Measurements from ENCODE around the gene GRK5. TPM values are rescaled to one million over a fixed set of nuclear protein-coding genes. Genes with fewer than 3 reads are reported as not detected.

Gene GRK5
- total and polyA plus RNA-seq, 8 donors = 10.9 to 95.9 (median 34.0) TPM

- Histone ChIP-seq H3K27ac (peak overlapping the region; percentile 54 to 88 (median 76)), H3K4me1 (peaks cover 16 to 48% (median 32%) of the 10 kb centered on the region in 4 donors), H3K4me3 (no peak overlapping the region), H3K9me3 (no peaks in the 10 kb centered on the region), H3K27me3 (no peaks in the 10 kb centered on the region), H3K36me3 (peaks cover 0 to 8% (median 0%) of the 10 kb centered on the region in 4 donors)
- 67 to 72% (median 71%) methylated on average over 19 to 20 of the region's 20 CpGs for WGBS, 5 donors
- DNase-seq = peak in 1 of 2 donors; percentile 73
- intact Hi-C loops (cut with DNase I; ENCODE audit: low total_unique reads) = loop anchor here (10.0 kb wide), 1 partner anchor 209 kb away; the partner anchor contains the start of gene GRK5
- TF ChIP-seq POLR2AphosphoS5 (IDR thresholded peaks at IDR 0.05) (no peak), POLR2A (IDR thresholded peaks at IDR 0.05) (no peak), EP300 (IDR thresholded peaks at IDR 0.05) (no peak), CTCF (IDR thresholded peaks at IDR 0.05) (no peak)
Measured at GRCh38 chr10:119413471-119414080, 206.2 kb downstream of the GRK5 start.

GRCh38 chr10:119414081-119414611 lies 206.8 kb downstream of the GRK5 start:
- Histone ChIP-seq H3K27me3 (no peaks in the 10 kb centered on the region), H3K27ac (peak overlapping the region; percentile 54 to 88 (median 76)), H3K4me1 (peaks cover 16 to 43% (median 32%) of the 10 kb centered on the region in 4 donors), H3K4me3 (no peak overlapping the region), H3K36me3 (peaks cover 0 to 7% (median 2%) of the 10 kb centered on the region in 4 donors), H3K9me3 (no peaks in the 10 kb centered on the region)
- peak; percentile 32 to 89 for DNase-seq
- 67 to 85% (median 71%) methylated on average over 9 to 10 of the region's 10 CpGs for WGBS, 5 donors
- intact Hi-C loops (cut with DNase I; ENCODE audit: low total_unique reads) = loop anchor here (10.0 kb wide), 1 partner anchor 209 kb away; the partner anchor contains the start of gene GRK5
- TF ChIP-seq POLR2AphosphoS5 (IDR thresholded peaks at IDR 0.05) (peak; percentile 1 to 53 (median 39)), EP300 (IDR thresholded peaks at IDR 0.05) (no peak)

- DNase-seq = no peak
- Histone ChIP-seq H3K4me1 (peaks cover 16 to 39% (median 31%) of the 10 kb centered on the region in 4 donors), H3K9me3 (no peaks in the 10 kb centered on the region), H3K27ac (peak overlapping the region; percentile 21 to 88 (median 65)), H3K27me3 (no peaks in the 10 kb centered on the region), H3K4me3 (no peak overlapping the region), H3K36me3 (peaks cover 0 to 11% (median 4%) of the 10 kb centered on the region in 4 donors)
- WGBS, 5 donors = 79 to 89% (median 85%) methylated on average over 6 of the region's 6 CpGs
- intact Hi-C loops (cut with DNase I; ENCODE audit: low total_unique reads) = loop anchor here (10.0 kb wide), 1 partner anchor 210 kb away; the partner anchor contains the start of gene GRK5
- TF ChIP-seq EP300 (IDR thresholded peaks at IDR 0.05) (no peak), POLR2AphosphoS5 (IDR thresholded peaks at IDR 0.05) (no peak), POLR2A (IDR thresholded peaks at IDR 0.05) (no peak), CTCF (IDR thresholded peaks at IDR 0.05) (no peak)
Measured at GRCh38 chr10:119415121-119415520, 207.8 kb downstream of the GRK5 start.

- H3K27me3 ChIP-seq = no peaks in the 10 kb centered on the region
- no peak for TF ChIP-seq CTCF (IDR thresholded peaks at IDR 0.05)
- no peak for TF ChIP-seq POLR2A (IDR thresholded peaks at IDR 0.05)
- no peak for TF ChIP-seq EP300 (IDR thresholded peaks at IDR 0.05)
- TF ChIP-seq POLR2AphosphoS5 (IDR thresholded peaks at IDR 0.05) = no peak
- intact Hi-C loops (cut with DNase I; ENCODE audit: low total_unique reads) = loop anchor here (10.0 kb wide), 1 partner anchor 211 kb away; the partner anchor contains the start of gene GRK5
- 55 to 81% (median 72%) methylated on average over 15 to 21 of the region's 21 CpGs for WGBS, 5 donors
- peaks cover 0 to 11% (median 4%) of the 10 kb centered on the region in 4 donors for H3K36me3 ChIP-seq
- H3K9me3 ChIP-seq = no peaks in the 10 kb centered on the region
- no peak for DNase-seq
- H3K27ac ChIP-seq = peak overlapping the region in 4 of 5 donors; percentile 58 to 88 (median 70)
- H3K4me3 ChIP-seq = no peak overlapping the region
- H3K4me1 ChIP-seq = peaks cover 16 to 39% (median 32%) of the 10 kb centered on the region in 4 donors
Measured at GRCh38 chr10:119415536-119416503, 208.4 kb downstream of the GRK5 start.
